ENCODE data around the gene PARP16.
"Not testable (repeated sequence)": the region's sequence is repeated elsewhere in the genome, so short reads cannot be mapped to it uniquely, and the experiment has no call there.

PARP16 gene

GRCh38 chr15:65232520-65232919, 54.2 kb downstream of the PARP16 start:
- DNase-seq: no peak

DNA sequence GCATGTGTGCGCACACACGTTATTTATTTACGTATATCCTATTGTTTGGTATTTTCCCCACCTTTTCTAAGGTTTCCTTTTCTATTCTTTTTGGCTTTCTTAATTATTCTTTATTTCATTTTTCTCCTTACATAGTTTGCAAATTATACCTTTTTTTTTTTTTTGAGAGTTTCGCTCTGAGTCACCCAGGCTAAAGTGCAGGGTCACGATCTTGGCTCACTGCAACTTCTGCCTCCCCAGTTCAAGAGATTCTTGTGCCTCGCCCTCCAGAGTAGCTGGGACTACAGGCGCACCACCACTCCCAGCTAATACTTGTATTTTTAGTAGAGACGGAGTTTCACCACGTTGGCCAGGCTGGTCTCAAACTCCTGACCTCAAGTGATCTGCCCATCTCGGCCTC, 55.4 kb downstream of the PARP16 start:
- no peak for DNase-seq

- not testable (repeated sequence) for DNase-seq
These were observed 59.8 kb downstream of the PARP16 start for GRCh38 chr15:65226901-65227300.

- no peak for DNase-seq
These were observed 60.5 kb downstream of the PARP16 start for GRCh38 chr15:65226221-65226620.

DNA sequence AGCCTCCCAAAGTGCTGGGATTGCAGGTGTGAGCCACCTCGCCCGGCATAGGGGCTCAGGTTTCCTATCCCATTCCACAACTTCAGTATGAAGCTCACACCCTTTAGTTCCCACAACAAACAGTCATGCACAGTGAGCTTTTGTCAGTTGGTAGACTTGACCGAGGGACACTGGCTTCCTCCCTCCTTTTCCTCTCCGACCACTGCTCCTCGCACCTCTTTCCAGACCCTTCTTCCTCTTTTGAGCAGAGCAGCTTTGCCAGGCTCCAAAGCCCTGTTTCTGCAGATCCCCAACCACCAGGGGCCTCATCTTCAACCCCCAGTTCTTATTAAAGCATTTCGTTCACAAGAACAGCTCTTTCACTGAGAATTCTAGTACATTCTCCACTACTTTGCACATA, 62.7 kb downstream of the PARP16 start:
- DNase-seq: no peak

GRCh38 chr15:65222891-65223290, 63.8 kb downstream of the PARP16 start:
- DNase-seq: no peak

- DNase-seq: no peak
These were observed 65.0 kb downstream of the PARP16 start for GRCh38 chr15:65221697-65222096.

GRCh38 chr15:65219137-65219536, 67.5 kb downstream of the PARP16 start:
- DNase-seq: no peak

DNA sequence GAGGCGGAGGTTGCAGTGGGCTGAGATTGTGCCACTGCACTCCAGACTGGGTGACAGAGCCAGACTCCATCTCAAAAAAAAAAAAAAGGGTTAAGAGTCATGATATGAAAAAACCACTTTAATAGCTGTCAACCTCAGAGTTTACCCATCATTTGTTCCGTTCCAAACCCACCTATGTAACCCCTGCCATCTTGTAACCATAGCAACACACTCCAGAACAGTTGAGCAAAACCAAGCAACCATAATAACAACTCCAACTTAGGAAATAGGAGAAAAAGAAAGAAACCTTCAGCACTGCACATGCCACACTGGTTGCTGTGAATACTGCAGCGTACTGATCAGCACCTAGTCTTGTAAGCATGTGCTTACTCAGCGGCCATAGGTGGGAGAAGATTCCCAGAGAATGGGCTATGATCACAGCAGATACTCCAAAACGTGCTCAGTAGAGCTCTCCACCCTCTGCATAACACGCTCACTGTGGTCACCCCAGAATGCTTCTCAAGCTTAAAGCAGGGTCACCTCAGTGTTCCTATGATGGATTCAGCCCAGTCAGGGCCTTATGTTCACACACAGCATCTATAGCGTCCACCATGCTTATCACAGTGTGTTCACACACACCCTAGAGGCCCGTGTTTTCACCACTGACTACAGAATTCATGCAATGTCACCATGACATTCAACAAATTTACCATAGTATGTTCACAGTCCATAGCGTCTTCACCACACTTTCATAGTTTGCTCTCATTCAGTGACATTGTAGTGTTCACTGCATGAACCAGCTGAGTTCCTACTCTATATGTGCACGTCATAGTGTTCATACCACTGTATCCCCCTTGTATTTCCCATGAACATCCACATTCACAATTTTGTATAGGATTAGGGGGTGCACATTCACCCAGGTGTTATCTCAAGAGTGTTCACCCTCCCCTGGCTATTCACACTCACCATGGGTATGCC, 68.9 kb downstream of the PARP16 start:
- DNase-seq: no peak

GRCh38 chr15:65215496-65215895, 71.2 kb downstream of the PARP16 start:
- DNase-seq: no peak

DNA sequence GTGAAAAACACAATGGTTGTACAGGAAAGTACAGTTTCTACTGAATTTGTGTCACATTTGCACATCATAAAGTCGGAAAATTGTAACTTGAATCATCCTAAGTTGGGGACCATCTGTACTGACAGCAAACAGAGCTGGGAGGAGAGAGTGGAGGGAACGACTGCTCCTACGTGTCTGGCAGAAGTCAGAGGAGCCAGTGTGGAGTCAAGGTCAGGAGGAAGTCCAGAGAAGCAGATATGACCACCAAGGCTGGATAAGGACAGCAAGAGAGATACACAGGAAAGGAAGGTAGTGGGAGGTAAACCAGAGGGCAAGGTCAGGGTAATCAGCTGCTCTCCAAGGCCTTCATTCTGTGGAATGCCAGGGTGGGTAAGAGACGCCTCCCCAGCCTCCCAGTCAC, 72.7 kb downstream of the PARP16 start:
- no peak for DNase-seq

DNA sequence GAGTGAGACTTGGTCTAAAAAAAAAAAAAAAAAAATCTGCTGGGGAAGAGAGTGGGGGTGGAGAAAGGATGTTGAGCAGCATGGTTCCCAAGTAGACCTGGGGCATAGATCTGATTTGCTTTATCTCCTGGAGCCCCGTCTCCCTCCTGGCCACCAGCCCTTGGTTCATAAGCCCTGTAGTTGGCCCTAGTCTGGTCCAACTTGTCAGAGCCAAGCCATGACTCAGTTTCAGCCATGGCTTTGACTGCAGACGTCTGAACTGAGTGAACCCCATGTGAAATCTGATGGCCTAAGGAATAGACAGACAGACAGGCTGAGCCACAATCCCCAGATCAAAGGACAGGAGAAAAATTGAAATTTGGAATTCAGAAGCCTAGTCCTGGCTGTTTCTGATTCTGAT, 73.4 kb downstream of the PARP16 start:
- no peak for DNase-seq

GRCh38 chr15:65212097-65212496, 74.6 kb downstream of the PARP16 start:
- peak in 1 of 5 donors; percentile 24 for DNase-seq

- no peak for DNase-seq
These were observed 75.2 kb downstream of the PARP16 start for GRCh38 chr15:65211482-65211982.

DNA sequence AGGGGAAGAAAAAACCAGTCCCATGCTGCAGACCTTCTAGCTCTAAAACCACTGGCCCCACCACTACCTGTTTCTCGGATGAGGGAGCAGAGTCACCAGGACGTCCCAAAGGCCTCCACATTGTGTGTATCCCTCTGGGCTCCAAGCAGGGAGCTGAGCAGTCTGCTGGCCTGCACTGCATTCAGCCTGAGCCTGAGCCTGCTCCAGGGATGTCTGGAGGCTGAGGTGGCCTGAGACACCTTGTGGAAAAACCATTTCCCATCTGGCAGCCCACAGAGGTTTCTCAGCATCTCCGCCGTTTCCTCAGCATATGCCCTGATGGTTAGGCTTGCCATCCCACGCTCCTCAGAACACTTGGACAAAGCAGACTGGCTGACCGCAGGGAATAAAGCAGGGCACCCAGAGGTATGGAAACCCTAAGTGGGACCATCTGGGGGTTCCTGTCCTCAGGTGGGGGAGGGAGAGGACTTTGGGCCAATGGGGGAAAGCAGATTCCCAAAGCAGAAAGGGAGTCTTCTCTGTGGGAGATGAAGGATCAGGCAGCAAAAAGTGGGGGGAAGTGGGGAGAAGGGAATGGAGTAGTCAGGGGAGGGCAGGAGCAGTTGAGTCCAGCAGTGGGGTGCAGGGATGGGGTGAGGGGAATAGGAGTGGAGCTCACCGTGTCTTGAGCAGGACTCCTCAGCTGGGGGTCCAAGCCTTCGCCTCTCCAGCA, 75.8 kb downstream of the PARP16 start, which contains the start of gene CILP:
CILP (minus strand) TSS at position 704 of the 712 bp plus-strand sequence. CDS start 1,718 bp downstream, outside the sequence.
- DNase-seq: no peak

DNA sequence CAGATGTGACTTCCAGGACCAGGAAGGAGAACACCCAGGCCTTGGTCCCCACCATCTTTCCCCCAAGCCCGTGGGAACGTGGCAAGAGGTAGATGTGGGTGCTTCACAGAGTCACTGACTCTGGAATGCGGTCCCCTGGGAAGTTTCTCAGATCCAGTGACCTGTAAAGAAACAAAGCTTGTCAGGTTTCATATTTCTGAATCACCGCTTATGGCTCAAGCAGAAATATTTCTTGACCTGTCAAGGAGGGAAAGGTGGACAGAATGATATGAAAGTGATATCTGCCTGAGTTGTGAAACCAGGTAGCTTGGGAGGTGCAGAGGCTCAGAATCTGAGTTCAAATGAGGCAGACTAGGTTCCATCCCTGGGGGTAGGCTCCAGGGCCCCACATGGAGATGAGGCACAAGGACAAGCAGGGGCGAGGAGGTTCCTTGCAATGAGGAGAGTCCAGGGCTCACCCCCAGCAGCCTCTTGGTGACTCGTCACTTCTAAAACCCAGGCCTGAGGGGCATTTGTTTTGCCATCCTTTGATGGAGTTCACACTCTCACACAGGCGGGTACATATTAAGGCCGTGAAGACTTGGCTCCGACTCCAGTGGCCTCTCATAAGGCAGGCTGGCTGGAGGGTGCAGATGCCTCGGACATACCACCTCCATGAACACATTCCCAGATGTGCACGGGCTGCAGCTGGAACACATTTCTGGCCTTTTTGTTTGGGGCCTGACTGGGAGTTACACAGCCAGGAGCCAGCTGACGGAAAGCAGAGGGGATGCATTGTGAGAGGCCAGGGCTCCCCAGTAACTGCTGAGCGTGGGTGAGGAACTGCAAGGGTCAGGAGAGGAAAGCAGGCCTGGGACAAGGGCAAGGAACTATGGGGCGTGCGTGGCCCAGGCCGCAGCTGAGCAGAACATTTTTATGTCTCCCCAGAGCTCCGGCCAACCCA, 76.7 kb downstream of the PARP16 start:
- no peak for DNase-seq

- DNase-seq: no peak
These were observed 78.0 kb downstream of the PARP16 start for GRCh38 chr15:65208647-65209046.

Measured in T-helper 1 cell (primary cell).